HG03103 (cell line): ENCODE results near the gene FAM151A.

Experiments
- ATAC-seq: cut with Tn5 transposase; IDR thresholded peaks from one replicate; pipeline ENCODE4 v1.9.1; 2021; ENCODE audit warnings: low read depth; ENCODE audit not compliant: unreplicated experiment

Gene FAM151A

GRCh38 chr1:54581621-54582035, 41.7 kb downstream of the FAM151A start:
- ATAC-seq: no peak

- no peak for ATAC-seq
Measured at GRCh38 chr1:54580856-54581550, 42.3 kb downstream of the FAM151A start.

DNA sequence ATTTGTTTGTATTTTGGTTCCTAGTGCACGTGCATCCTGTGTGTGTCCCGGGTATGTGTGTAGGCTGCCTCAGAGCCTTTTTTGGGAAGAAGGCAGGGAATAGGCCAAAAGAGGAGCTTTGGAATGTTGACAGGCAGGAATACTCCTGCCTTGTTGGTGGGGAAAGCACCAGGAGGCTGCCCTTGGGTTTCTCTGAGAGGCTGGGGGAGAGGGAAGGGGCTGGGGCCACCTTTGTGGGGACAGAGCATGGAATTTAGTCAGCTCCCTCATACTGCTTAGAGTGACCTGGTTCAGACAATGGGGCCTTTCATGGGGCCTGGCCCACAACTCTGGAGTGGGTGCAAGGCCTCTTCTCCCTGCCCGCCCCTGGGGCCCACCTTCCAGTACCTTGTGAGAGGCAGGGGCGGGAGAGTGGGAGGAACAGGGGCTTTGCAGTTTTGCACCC, 44.0 kb downstream of the FAM151A start:
- ATAC-seq: no peak

GRCh38 chr1:54577612-54578011, 45.7 kb downstream of the FAM151A start:
- no peak for ATAC-seq

DNA sequence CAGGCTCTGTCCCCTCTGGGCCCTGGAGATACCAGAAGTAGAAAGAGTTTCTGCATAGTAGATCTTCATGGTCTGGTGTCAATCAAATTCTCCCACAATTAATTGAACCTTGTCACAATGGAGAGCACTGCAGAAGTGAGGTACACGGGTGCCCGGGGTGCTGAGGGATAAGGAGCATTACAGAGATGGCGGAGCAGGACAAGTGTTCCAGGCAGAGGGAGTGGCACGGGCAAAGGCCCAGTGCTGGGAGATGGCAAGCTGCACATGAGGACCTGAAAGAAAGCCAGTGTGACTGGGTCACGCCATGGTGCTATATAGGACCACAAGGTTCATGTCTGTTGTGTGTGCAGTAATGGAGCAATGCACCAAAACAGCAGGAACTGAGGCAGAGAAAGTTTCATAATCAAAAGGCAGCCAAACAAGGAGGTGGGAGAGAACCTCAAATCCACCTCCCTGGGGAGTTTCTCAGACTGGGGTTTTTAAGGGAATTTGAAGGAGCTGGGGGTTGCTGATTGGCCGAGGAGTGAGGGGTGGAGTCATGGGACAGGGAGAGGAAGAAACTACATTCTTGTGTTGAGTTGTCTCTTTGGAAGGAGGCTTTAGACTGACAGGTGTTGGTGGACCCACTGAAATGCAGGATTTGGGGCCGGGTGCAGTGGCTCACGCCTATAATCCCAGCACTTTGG, 47.6 kb downstream of the FAM151A start:
- no peak for ATAC-seq

DNA sequence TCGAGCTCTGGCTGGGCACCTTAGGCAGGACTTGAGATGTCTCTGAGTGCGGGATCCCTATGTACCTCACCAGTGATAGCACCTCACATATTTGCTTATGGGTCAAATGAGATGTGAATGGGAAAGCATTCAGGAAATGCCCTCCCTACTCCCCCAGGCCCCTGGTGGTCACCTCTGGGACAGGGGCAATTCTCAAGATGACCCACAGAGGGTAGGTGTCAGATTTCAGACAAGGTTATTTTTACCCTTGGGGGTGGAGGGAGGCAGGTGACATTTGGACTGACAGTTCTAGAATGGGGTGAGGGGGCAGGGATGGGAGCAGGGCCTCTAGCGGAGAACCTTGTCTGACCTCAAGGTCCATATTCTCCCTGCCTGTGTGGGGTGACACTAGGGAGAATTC, 48.2 kb downstream of the FAM151A start:
- ATAC-seq: no peak

GRCh38 chr1:54574158-54574778, 49.1 kb downstream of the FAM151A start:
- ATAC-seq: no peak

DNA sequence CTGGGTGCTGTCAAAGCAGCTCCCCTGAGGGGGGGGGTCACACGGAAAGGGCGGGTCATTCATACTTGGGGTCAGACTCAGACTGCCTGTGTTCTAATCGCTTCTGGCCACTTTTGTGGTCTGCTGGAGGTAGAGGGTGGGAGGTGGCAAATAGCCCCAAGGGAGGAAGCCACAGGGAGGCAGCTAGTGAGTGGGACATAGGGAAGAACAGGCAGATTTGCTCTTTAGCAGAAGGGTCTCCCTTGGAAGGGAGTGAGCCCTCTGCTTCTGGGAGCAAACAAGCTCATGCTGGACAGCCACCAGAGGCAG, 50.8 kb downstream of the FAM151A start:
- no peak for ATAC-seq

DNA sequence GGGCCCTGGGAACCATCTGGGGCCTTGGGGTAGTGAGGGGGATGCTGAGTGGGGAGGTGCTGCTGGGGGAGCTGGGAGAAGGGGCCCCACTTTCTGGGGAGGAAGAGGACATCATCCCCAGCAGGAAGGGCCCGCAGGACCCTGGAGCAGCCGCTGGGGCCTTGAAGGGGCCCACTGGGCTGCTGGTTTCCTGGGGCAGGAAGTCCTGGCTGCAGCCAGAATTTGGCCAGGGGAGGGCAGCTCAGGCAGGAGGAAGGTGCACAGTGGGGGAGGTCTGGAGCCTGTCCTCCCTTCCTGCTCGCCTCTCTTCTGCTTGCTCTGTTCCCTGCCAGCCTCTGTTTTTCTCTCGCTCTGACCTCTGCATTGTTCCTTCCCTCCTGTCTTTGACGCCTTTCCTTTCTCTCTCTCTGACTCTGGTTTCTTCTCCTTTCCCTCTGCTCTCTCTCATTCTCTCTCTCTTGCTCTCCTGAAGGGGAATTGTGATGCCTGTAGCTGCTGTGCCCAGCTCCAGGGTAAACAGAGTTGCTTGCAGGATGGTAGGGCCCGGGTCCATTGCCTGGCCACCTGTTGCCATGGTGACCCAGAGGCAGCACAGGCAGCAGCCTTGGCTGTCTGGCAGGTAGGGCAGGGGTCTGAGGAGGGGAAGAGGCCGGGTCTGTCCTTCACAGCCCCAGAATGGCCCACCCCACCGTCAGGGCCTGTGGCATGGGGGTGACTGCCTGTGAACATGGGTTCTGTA, 51.4 kb downstream of the FAM151A start:
- ATAC-seq: no peak

DNA sequence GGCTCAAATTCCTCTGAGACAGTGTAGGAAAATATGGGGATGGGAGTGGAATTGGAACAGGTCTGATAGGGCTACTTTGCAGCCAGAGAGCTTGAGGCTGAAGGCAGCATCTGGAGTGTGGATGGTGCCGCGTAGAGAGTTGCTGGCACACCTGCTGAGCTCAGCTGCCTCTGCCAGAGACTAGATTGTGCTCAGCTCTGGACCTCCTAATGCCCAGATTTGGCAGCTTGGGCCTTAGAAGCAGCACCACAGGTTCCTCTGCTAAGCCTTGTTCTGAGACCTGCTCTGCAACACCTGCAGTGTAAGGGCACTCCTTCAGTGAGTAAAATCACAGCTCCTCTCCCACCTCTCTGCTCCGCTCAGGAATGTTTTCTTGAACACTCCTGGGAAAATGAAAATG, 52.0 kb downstream of the FAM151A start:
- no peak for ATAC-seq

- no peak for ATAC-seq
Measured at GRCh38 chr1:54570161-54570560, 53.2 kb downstream of the FAM151A start.

- no peak for ATAC-seq
Measured at GRCh38 chr1:54569339-54569738, 54.0 kb downstream of the FAM151A start.

- ATAC-seq: no peak
Measured at GRCh38 chr1:54567961-54568360, 55.4 kb downstream of the FAM151A start.

GRCh38 chr1:54566438-54567141, 56.7 kb downstream of the FAM151A start:
- ATAC-seq: no peak

DNA sequence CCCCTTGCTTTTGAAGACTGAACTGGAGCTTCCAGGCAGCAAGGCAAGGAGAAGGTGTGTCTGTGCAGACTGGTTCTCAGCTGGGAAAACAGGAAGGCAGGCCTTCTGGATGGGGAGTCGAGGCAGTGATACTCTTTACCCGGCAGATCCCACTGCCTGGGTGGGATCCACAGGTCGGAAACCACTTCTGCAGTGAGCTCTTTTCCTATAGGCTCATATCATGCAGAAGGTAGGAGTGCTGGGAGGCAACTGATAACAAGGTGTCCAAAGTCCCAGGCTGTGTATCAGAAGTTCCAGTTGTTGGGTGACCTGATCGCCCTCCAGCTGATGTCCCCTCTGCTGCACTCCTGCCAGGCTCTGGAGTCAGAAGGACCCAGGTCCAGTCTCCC, 58.2 kb downstream of the FAM151A start:
- ATAC-seq: no peak

- ATAC-seq: no peak
Measured at GRCh38 chr1:54564312-54565112, 58.8 kb downstream of the FAM151A start.

DNA sequence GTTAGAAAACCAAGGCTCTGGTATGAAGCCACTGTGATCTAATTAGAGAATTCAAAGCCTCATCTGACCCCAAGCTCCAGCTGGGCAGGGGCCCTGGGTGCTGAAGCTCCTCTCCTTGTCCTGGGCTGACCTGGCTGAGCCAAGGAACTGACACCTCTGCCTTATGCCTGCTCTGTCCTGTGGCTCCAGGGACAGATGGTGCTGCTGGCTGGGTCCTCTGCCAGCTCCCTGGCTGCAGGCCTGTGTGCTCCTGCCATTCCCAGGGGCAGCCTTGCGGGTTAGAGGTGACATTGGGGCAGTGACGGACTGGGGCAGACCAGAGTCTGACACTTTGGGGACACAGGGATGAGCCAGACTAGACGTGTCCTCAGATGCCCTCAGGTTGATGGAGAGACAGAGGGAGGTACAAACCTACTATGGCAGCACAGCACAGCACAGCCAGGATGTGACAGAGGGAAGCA, 63.5 kb downstream of the FAM151A start:
- ATAC-seq: no peak
